Spleen (tissue), 7 donors: ENCODE data around the gene SRGAP2.
"Not testable (repeated sequence)": the region's sequence is repeated elsewhere in the genome, so short reads cannot be mapped to it uniquely, and the experiment has no call there.

ENCODE experiments used
- POLR2A ChIP-seq, 3 donors: fragments of 450-650 bp; IDR thresholded peaks; one replicate each; pipeline ENCODE4 v1.5.1; 2017; ENCODE audit warnings: antibody characterized with exemption in 3 of 3, mild to moderate bottlenecking in 1 of 3
- POLR2AphosphoS5 ChIP-seq, 3 donors: sonication (generic); formaldehyde crosslinking; IDR thresholded peaks; one replicate each; pipeline ENCODE4 v1.5.1; 2017; ENCODE audit warnings: antibody characterized with exemption in 3 of 3
- TF ChIP-seq, protein P1 (sequence below), 11 experiments: fragments of 200-600 bp in 7 of 11; fragments of 450-650 bp in 4 of 11; sonication (generic) in 4 of 11; IDR thresholded peaks in 8 of 11; conservative IDR thresholded peaks in 3 of 11; 1 replicate in 7 of 11; 2 replicates in 4 of 11; pipeline versions ENCODE4 v1.4.0 to v1.8.0; 2016 to 2021; ENCODE audit warnings: antibody characterized with exemption in 11 of 11, inconsistent platforms in 4 of 11, mild to moderate bottlenecking in 1 of 11
- donor health status: DM: no; HTN: no; CAD: no; lungs with moderate emphysema.
- donor health status: DM: no; HTN: no; CAD: no.
- donor health status: DM: no; HTN: no; CAD: no.

DNA sequence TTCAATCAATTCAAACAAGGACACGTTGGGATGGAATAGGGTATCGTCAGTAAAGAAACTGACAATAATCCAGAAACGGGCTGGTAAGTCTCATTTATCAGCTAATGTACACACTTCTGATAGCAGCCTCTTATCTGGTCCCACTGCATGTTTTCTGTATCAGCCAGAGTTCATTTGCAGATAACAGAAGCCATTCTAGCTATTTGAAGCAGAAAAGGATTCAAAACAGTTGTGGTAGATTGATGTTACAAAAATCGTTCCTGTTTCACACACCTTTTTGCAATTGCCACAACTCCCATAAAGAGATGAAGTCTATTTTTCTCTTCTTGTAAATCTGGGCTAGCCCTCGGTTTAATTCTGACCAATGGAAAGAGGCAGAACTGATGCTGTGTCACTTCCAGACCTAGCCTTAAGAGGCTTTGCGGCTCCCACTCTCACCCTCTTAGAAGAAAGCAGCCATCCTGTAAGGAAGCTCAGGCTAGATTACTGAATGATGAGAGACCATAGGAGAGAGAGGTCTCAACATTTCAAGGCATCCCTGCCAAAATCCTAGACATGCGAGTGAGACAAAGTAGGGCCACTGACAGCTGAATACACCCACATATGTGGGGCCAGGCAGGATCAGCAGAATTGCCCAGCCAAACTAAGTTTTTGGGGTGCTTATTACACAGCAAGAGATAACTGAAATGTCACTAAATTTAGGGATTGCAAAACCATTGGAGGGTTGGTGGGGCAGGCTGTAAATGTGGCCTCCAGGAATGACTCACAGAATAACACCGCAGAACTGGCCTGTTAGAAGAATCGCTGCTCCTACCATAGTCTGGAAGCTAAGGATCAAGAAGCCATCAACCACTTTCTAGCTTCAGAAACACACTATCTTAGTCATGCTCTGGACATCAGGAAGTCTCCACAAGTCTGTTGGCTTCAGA is 25.0 kb upstream of the SRGAP2 start:
- TF ChIP-seq, protein P1, sequence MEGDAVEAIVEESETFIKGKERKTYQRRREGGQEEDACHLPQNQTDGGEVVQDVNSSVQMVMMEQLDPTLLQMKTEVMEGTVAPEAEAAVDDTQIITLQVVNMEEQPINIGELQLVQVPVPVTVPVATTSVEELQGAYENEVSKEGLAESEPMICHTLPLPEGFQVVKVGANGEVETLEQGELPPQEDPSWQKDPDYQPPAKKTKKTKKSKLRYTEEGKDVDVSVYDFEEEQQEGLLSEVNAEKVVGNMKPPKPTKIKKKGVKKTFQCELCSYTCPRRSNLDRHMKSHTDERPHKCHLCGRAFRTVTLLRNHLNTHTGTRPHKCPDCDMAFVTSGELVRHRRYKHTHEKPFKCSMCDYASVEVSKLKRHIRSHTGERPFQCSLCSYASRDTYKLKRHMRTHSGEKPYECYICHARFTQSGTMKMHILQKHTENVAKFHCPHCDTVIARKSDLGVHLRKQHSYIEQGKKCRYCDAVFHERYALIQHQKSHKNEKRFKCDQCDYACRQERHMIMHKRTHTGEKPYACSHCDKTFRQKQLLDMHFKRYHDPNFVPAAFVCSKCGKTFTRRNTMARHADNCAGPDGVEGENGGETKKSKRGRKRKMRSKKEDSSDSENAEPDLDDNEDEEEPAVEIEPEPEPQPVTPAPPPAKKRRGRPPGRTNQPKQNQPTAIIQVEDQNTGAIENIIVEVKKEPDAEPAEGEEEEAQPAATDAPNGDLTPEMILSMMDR (IDR thresholded peaks at IDR 0.05 in 8 of 11, conservative IDR thresholded peaks at IDR 0.05 in 3 of 11), result not testable (repeated sequence)
- not testable (repeated sequence) for TF ChIP-seq POLR2A, POLR2AphosphoS5 (IDR thresholded peaks at IDR 0.05)
